Measurements from ENCODE around the gene NCOA5. TPM values are rescaled to one million over a fixed set of nuclear protein-coding genes. Genes with fewer than 3 reads are reported as not detected.

NCOA5 gene
- total RNA-seq, 1 donor from 2014 or later = 16.5 TPM

- no peaks in the 10 kb centered on the region for H3K36me3 ChIP-seq
- peaks cover 100% of the 10 kb centered on the region for H3K27me3 ChIP-seq (ENCODE audit: low read depth)
- intact Hi-C loops (cut with micrococcal nuclease) = loop anchor here (5.0 to 10.0 kb wide), 2 partner anchors 154 to 327 kb away; no protein-coding TSS in a partner anchor
- H3K4me1 ChIP-seq = peaks cover 19% of the 10 kb centered on the region
- no peak for DNase-seq
- no peak overlapping the region for H3K4me3 ChIP-seq
- no peaks in the 10 kb centered on the region for H3K9me3 ChIP-seq (replicated peaks)
- no peak for TF ChIP-seq CTCF (IDR thresholded peaks at IDR 0.05; ENCODE audit: borderline replicate concordance)
- no peak overlapping the region for H3K27ac ChIP-seq (replicated peaks)
Measured at GRCh38 chr20:46020555-46020954, 69.2 kb downstream of the NCOA5 start.

DNA sequence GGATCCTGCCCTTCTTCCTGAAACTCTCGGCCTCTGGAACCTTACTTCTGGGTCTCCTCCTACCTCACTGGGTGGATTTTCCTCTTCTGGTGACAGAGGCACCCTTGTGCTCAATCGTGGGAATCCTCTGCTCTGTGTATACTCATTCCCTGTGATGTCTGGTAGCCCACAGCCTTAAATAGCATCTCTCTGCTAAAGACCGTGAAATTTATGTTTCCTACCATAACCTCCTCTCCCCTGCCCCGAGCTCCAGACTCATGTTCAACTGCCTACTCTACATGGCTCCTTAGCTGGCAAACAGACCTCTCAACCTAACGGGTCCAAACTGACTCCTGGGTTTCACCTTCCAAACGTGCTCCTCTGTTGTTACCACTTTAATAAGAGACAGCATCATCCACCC, 71.2 kb downstream of the NCOA5 start:
- no peaks in the 10 kb centered on the region for H3K36me3 ChIP-seq
- intact Hi-C loops (cut with micrococcal nuclease) = no loop called here
- no peak for DNase-seq
- H3K27me3 ChIP-seq (ENCODE audit: low read depth) = peaks cover 100% of the 10 kb centered on the region
- no peak overlapping the region for H3K27ac ChIP-seq (replicated peaks)
- TF ChIP-seq CTCF (IDR thresholded peaks at IDR 0.05; ENCODE audit: borderline replicate concordance) = no peak
- no peaks in the 10 kb centered on the region for H3K9me3 ChIP-seq (replicated peaks)
- peaks cover 25% of the 10 kb centered on the region for H3K4me1 ChIP-seq
- no peak overlapping the region for H3K4me3 ChIP-seq

DNA sequence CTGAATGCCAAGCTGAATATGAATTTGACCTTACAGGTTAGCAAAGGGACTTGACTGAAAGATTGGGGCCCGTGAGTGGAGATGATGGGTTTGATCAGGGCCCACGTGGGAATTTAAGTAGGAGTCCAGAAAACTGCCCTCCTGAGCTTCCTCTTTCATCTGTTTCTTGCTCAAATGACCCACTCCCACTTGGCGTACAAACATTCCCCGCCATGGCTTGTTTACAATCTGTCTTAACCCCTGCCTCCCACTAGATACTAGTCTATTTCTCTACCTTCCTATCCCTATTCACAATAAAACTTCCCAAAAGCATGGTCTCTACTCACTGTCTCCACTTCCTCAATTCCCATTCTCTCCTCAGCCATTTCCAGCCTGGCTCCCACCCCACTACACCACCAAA, 71.7 kb downstream of the NCOA5 start:
- no peak for DNase-seq
- no peak overlapping the region for H3K27ac ChIP-seq (replicated peaks)
- intact Hi-C loops (cut with micrococcal nuclease) = no loop called here
- no peaks in the 10 kb centered on the region for H3K9me3 ChIP-seq (replicated peaks)
- peaks cover 27% of the 10 kb centered on the region for H3K4me1 ChIP-seq
- no peak for TF ChIP-seq CTCF (IDR thresholded peaks at IDR 0.05; ENCODE audit: borderline replicate concordance)
- H3K36me3 ChIP-seq = no peaks in the 10 kb centered on the region
- H3K4me3 ChIP-seq = no peak overlapping the region
- peaks cover 100% of the 10 kb centered on the region for H3K27me3 ChIP-seq (ENCODE audit: low read depth)

DNA sequence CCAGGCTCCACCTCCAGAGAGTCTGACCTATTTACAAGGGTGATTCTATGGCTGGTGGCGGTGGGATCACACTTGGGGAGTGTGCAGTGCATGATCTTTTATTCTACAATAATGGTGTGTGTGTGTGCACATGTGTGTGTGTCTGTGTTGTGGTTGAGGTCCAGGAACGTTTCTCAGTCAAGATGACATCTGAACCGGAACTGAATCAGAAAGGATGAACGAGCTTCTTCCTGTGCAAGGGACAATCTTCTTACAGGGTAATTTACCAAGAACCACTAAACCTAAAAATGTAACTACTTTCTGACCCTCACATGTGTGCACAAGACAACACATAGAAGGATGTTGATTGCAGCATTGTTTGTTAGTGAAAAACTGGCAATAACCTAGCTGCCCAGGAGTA, 72.5 kb downstream of the NCOA5 start:
- H3K4me1 ChIP-seq = peaks cover 20% of the 10 kb centered on the region
- DNase-seq = no peak
- intact Hi-C loops (cut with micrococcal nuclease) = no loop called here
- no peak overlapping the region for H3K4me3 ChIP-seq
- no peak overlapping the region for H3K27ac ChIP-seq (replicated peaks)
- TF ChIP-seq CTCF (IDR thresholded peaks at IDR 0.05; ENCODE audit: borderline replicate concordance) = no peak
- H3K36me3 ChIP-seq = no peaks in the 10 kb centered on the region
- peaks cover 100% of the 10 kb centered on the region for H3K27me3 ChIP-seq (ENCODE audit: low read depth)
- H3K9me3 ChIP-seq (replicated peaks) = no peaks in the 10 kb centered on the region

DNA sequence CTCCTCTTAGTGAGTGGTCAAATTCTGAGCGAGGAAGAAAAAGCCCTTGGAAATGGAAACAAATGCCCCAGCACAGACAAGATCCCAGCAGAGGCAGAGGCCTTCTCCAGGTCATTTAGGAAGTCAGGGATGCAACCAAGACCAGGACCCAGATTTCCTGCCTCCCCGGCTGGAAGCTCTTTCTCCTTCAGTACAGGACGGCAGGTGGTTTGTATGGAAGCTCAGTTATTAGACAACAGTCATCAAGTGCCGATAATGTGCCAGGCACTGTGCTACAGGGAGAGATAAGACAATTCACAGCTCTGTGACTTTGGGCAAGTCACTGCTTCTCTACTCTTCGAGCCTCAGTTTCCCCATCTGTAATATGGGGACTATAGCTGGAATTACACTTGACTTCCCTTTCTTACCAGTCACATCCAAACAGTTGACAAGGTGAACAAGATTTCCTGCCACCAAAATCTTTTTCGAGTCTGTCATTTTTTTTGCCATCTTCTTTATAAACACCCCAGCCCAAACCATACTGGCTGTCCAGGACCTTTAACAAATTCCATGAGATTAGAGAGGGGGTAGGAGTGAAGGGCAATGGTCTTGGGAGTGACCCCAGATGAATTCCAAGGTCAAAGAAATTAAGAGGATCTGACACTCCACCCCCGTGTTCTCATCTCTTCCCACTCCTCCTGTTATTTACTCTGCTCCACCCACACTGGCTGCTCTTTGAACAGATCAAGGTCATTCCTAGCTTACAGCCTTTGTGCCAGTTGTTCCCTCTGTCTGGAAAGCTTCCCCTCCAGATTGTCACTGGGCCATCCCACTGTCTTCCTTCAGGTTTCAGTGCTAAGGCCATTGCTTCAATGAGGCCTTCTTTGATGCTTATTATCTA, 75.0 kb downstream of the NCOA5 start:
- no peaks in the 10 kb centered on the region for H3K36me3 ChIP-seq
- DNase-seq = no peak
- peaks cover 100% of the 10 kb centered on the region for H3K27me3 ChIP-seq (ENCODE audit: low read depth)
- intact Hi-C loops (cut with micrococcal nuclease) = no loop called here
- H3K27ac ChIP-seq (replicated peaks) = no peak overlapping the region
- H3K4me1 ChIP-seq = peaks cover 18% of the 10 kb centered on the region
- no peak overlapping the region for H3K4me3 ChIP-seq
- no peaks in the 10 kb centered on the region for H3K9me3 ChIP-seq (replicated peaks)
- no peak for TF ChIP-seq CTCF (IDR thresholded peaks at IDR 0.05; ENCODE audit: borderline replicate concordance)
